Epithelial cell of esophagus (primary cell): ENCODE data around the gene SV2C.

Experiments used
- DNase-seq: peaks from one replicate; pipeline ENCODE4 v3.0.0; 2010; ENCODE audit warnings: low read depth
- H3K4me3 ChIP-seq: 2 replicates; pipeline ENCODE4 v1.5.1; 2011; ENCODE audit warnings: mild to moderate bottlenecking, low read length, control low read depth
- CTCF ChIP-seq: IDR thresholded peaks from 2 replicates; pipeline ENCODE4 v1.5.1; 2011; ENCODE audit warnings: low read depth, mild to moderate bottlenecking, low read length, control low read depth, inconsistent platforms; ENCODE audit not compliant: insufficient read depth; ENCODE audit errors: missing control alignments

The SV2C gene

GRCh38 chr5:76388791-76389512 is 305.8 kb downstream of the SV2C start:
- DNase-seq: no peak
- no peak for TF ChIP-seq CTCF
- H3K4me3 ChIP-seq: no peak overlapping the region

- no peak overlapping the region for H3K4me3 ChIP-seq
- TF ChIP-seq CTCF: no peak
- DNase-seq: no peak
Observed at GRCh38 chr5:76389513-76390154, 306.5 kb downstream of the SV2C start.

- H3K4me3 ChIP-seq: no peak overlapping the region
- no peak for DNase-seq
- TF ChIP-seq CTCF: no peak
Observed at GRCh38 chr5:76391014-76391413, 307.8 kb downstream of the SV2C start.

GRCh38 chr5:76393035-76393680 is 310.0 kb downstream of the SV2C start:
- DNase-seq: no peak
- H3K4me3 ChIP-seq: no peak overlapping the region
- TF ChIP-seq CTCF: no peak

DNA sequence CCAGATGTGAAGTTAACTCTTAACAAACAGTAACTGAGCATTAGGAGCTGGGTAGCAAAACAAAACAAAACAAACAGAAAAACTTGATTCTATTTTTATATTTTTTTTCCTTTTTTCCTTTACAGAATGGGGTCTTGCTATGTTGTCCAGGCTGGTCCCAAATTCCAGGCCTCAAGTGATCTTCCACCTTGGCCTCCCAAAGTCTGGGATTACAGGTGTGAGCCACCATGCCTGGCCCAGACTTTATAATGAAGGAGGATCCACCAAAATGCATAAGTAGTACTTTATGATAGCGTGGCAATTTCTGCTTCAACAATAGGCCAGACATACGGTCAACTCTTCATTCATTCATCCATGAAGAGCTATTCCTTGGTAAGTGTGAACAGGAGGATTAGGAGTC is 314.0 kb downstream of the SV2C start:
- TF ChIP-seq CTCF: no peak
- H3K4me3 ChIP-seq: no peak overlapping the region
- DNase-seq: no peak

- no peak for DNase-seq
- no peak for TF ChIP-seq CTCF
- no peak overlapping the region for H3K4me3 ChIP-seq
Observed at GRCh38 chr5:76399268-76399667, 316.1 kb downstream of the SV2C start.
